GM20000 (cell line): ENCODE data around the gene CAMSAP1.

Experiments
- DNase-seq: peaks from one replicate; pipeline ENCODE4 v3.0.0; 2012; ENCODE audit warnings: low spot score
- TF ChIP-seq, protein P1 (sequence below): IDR thresholded peaks from 2 replicates; pipeline ENCODE4 v1.5.1; 2012; ENCODE audit warnings: mild to moderate bottlenecking, control low read depth; ENCODE audit errors: extremely low read depth, missing control alignments

The CAMSAP1 gene

DNA sequence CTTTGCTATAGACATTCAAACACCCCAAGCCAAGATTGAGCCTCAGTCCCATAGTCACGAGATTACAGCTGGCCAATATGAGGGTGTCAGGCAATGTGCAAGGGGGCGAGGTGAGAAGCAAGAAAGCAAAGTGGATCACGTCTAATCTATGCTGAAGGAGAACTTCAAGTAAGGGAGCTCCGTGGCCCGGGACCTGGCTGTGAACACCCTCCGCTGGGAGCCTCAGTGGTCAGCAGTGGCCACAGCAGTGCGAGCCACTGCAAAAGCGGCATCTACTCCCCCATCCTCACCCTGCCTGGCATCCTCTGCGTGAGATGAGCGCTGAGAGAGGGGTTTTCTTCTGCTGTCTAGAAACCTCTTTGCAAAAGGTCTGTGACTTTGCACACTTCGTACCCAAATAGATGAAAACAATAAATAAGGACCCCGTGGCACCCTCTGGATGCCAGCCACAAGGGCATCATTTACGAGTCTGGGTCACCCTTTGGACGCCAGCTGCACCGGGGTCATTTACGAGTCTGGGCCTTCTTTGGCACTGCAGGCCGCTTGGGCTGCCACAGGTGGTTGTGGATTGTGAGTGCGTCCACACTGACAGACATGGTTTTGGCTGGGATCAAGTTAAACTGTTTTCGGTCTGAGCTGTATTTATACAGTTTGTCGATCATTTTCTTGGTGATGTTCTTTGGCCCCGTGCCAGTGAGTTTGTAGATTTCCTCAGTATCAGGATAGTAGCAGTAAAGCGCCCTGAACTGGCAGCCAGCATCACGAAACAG is 96.4 kb downstream of the CAMSAP1 start:
- TF ChIP-seq, protein P1, sequence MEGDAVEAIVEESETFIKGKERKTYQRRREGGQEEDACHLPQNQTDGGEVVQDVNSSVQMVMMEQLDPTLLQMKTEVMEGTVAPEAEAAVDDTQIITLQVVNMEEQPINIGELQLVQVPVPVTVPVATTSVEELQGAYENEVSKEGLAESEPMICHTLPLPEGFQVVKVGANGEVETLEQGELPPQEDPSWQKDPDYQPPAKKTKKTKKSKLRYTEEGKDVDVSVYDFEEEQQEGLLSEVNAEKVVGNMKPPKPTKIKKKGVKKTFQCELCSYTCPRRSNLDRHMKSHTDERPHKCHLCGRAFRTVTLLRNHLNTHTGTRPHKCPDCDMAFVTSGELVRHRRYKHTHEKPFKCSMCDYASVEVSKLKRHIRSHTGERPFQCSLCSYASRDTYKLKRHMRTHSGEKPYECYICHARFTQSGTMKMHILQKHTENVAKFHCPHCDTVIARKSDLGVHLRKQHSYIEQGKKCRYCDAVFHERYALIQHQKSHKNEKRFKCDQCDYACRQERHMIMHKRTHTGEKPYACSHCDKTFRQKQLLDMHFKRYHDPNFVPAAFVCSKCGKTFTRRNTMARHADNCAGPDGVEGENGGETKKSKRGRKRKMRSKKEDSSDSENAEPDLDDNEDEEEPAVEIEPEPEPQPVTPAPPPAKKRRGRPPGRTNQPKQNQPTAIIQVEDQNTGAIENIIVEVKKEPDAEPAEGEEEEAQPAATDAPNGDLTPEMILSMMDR, result no peak
- no peak for DNase-seq

DNA sequence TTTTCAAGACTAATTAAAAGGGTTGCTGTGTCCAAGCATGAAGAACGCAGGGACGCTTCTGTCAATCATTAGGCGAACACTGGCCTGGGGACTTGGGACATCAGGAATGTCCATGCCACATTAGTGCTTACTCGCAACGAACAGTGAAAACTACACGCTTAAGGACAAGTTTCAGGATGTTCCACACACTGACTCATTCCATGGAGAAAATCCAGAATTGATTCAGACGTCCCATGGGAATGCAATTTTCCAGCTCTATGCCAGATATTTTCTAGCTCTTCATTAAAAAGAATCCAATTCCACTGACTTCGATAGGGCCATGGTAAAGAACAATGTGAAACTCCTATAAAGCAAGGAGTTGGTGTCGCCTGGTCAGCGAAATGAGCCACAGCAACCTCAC is 98.2 kb downstream of the CAMSAP1 start:
- TF ChIP-seq, protein P1, result no peak
- no peak for DNase-seq

DNA sequence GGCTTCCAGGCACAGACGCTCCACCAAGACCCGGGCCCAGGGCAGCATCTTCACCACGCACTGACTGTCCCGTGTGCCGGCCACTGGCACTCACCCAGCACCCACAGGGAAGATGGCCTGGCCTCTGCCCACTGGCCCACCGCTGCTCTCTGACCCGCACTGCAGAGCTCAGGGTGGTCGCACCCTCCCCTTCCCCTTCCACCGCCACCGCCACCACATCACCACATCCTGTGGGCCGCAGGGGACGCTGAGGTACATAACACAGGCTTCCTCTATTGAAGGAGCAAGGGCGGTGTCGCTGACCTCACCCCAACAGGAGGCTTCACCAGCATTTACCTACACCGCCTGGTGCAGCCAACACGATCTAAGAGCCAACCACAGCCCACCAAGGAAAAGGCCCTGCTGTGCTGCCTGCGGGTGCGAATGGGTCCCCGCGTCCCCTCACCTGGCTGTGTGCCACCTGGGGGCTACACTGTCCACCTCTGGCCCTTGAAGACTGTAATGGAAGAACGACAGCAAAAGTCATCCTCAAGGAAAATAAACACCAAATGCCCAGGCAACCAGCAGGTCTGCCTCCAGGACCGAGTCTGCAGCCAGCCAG is 101.8 kb downstream of the CAMSAP1 start:
- TF ChIP-seq, protein P1, result no peak
- DNase-seq, result no peak

DNA sequence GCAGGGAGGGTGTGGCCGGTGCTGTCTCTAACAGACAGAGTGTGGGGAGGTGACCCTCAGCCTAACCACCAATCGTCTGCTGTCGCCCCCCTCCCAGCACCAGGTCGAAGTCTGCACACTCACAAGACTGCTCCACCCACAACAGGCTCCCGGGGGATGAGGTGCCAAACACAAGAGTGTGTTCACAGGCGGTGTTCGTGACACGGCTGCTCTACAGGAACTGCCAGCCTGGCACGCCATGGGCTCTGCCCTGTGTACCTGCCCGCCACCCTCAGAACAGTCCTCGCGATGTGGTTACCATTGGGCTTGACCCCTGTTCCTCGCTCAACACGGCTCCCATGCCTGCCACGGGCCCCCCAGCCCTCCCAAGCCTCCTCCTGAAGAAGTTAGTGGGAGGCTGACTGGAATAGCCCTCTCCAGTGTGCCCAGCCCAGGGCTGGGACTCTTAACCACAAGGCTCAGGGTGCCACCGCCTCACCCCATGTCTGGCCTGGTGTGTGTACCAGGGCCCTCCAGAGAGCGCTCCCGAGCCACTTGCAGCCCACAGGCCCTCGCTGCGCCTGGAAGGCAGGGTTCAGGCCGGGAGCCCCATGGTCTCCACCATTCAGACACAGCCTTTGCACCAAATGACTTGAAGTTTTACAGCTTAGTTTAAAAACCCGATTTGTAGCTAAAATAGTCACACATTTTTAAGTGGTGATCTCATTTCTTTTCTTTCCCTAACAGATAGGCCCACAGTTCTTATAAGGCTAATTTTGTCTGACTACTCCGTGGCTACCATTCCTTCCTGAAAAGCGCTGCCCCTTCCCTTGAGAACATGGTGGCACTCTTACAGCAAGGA is 102.5 kb downstream of the CAMSAP1 start:
- DNase-seq, result no peak
- TF ChIP-seq, protein P1, result no peak

DNA sequence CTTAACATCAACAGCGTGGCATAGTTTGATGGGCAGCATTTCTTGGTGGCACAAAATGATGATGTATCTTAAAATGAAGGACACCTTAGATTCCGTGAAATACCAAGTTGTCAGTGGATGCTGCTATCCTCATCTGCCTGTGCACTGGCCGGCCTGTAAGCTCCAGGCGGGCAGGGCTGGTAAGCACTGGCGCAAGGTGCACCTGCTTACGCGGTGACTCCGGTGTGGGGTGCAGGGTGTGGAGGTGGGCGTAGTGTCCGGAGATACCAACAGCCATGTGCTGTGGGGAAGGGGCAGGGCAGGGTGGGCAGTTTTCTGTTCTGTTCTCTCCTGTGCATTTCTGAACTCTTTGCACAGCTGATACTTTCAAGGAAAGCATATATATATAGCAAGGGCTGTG is 103.9 kb downstream of the CAMSAP1 start:
- TF ChIP-seq, protein P1, result no peak
- no peak for DNase-seq

DNA sequence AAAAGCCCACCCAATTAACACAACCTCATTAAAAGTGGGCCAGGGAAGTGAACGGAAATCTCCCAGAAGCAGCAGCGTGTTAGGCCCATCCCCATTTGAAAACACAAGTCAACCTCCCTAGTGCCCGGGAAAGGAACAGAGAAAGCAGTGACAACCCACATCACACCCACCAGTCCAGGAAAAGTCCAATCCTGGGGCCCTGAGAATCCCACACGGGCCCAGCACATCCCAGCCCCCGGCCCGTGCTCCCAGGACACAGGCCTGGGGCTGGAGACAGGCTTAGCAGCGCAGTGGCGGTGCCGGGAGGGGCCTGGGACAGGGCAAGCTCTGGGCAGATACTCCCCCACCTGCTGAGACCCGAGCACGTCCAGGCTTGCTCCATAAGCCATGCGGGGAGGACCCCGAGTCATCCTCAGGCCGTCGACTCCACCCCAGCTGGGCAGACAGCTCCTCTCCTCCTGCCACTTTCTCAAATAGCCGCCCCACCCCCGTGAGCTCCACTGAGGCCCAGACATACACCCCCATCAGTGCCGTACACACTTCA is 104.4 kb downstream of the CAMSAP1 start:
- no peak for DNase-seq
- TF ChIP-seq, protein P1, result no peak
